Hepatocyte (in vitro differentiated cells): ENCODE data around the gene MRO. TPM values are rescaled to one million over a fixed set of nuclear protein-coding genes. Genes with fewer than 3 reads are reported as not detected.

Source experiments
- DNase-seq: peaks from one replicate; pipeline ENCODE4 v3.0.0-alpha.2; 2016; ENCODE audit warnings: low spot score
- H2AFZ ChIP-seq: fragments of 200-600 bp; sonication (generic); 2 replicates; pipeline ENCODE4 v1.6.0; 2016; ENCODE audit warnings: antibody characterized with exemption, mild to moderate bottlenecking
- H3K27ac ChIP-seq: fragments of 200-600 bp; sonication (generic); 2 replicates; pipeline ENCODE4 v1.5.1; 2016; ENCODE audit warnings: mild to moderate bottlenecking
- H3K27me3 ChIP-seq: fragments of 200-600 bp; sonication (generic); 2 replicates; pipeline ENCODE4 v1.6.1; 2016
- H3K36me3 ChIP-seq: fragments of 200-600 bp; sonication (generic); replicated peaks from 2 replicates; pipeline ENCODE4 v1.5.1; 2016; ENCODE audit warnings: low read depth; ENCODE audit not compliant: insufficient read depth
- H3K4me1 ChIP-seq: fragments of 200-600 bp; sonication (generic); 2 replicates; pipeline ENCODE4 v1.5.1; 2016; ENCODE audit warnings: mild to moderate bottlenecking, moderate library complexity; ENCODE audit not compliant: insufficient read depth
- H3K4me2 ChIP-seq: fragments of 200-600 bp; sonication (generic); 2 replicates; pipeline ENCODE4 v1.6.0; 2016
- H3K4me3 ChIP-seq: fragments of 200-600 bp; sonication (generic); 2 replicates; pipeline ENCODE4 v1.5.1; 2016; ENCODE audit warnings: mild to moderate bottlenecking
- H3K79me2 ChIP-seq: fragments of 200-600 bp; sonication (generic); 2 replicates; pipeline ENCODE4 v1.6.0; 2017; ENCODE audit warnings: mild to moderate bottlenecking
- H3K9me2 ChIP-seq: fragments of 200-600 bp; sonication (generic); replicated peaks from 2 replicates; pipeline ENCODE4 v1.6.0; 2017; ENCODE audit warnings: mild to moderate bottlenecking; ENCODE audit not compliant: insufficient read depth
- H3K9me3 ChIP-seq: fragments of 200-600 bp; sonication (generic); 2 replicates; pipeline ENCODE4 v1.5.1; 2016; ENCODE audit warnings: low read depth, mild to moderate bottlenecking
- H4K20me1 ChIP-seq: fragments of 200-600 bp; sonication (generic); 2 replicates; pipeline ENCODE4 v1.6.0; 2016; ENCODE audit warnings: mild to moderate bottlenecking; ENCODE audit not compliant: insufficient read depth, poor library complexity, severe bottlenecking
- CTCF ChIP-seq: fragments of 200-600 bp; sonication (generic); IDR thresholded peaks from 2 replicates; pipeline ENCODE4 v1.5.1; 2016; ENCODE audit warnings: antibody characterized with exemption, mild to moderate bottlenecking; ENCODE audit not compliant: poor library complexity
- EZH2 ChIP-seq: fragments of 200-600 bp; sonication (generic); IDR thresholded peaks from 2 replicates; pipeline ENCODE4 v1.6.1; 2016; ENCODE audit warnings: antibody characterized with exemption, mild to moderate bottlenecking, borderline replicate concordance
- EZH2phosphoT487 ChIP-seq: fragments of 200-600 bp; sonication (generic); IDR thresholded peaks from one replicate; pipeline ENCODE4 v1.6.1; 2018; ENCODE audit warnings: antibody characterized with exemption, mild to moderate bottlenecking, low read depth, moderate library complexity; ENCODE audit not compliant: unreplicated experiment, severe bottlenecking
- WGBS: methylation state at CpG from one replicate; pipeline ENCODE4 v1.1.6; 2016; ENCODE audit warnings: low lambda C conversion rate; ENCODE audit errors: missing lambda C conversion rate; 5-methylcytosine and 5-hydroxymethylcytosine counted together
- polyA plus RNA-seq: library from polyadenylated mRNA; unstranded; fragments of >200 nt; fragmentation: Nextera tagmentation; extraction: Ambion mirVana; gene quantifications from 2 replicates; pipeline ENCODE4 v1.2.1, GENCODE V29; 2016
- total RNA-seq: library from RNA; depleted of rRNA; stranded (reverse); fragments of >200 nt; gene quantifications from 2 replicates; pipeline ENCODE4 v1.2.3, GENCODE V29; 2014

The MRO gene
- total and polyA plus RNA-seq, 2 experiments from 2014 or later, result 1.3 to 2.0 TPM

GRCh38 chr18:50848991-50849390 lies 29.2 kb upstream of the MRO start:
- no peak overlapping the region for H2AFZ ChIP-seq
- H3K4me1 ChIP-seq, result no peaks in the 10 kb centered on the region
- H3K9me2 ChIP-seq, result no peaks in the 10 kb centered on the region
- H3K4me3 ChIP-seq, result no peak overlapping the region
- no peaks in the 10 kb centered on the region for H3K27me3 ChIP-seq
- H3K4me2 ChIP-seq, result no peak overlapping the region
- H3K27ac ChIP-seq, result no peak overlapping the region
- DNase-seq, result no peak
- H3K9me3 ChIP-seq, result no peaks in the 10 kb centered on the region
- no peak for TF ChIP-seq EZH2
- no peak for TF ChIP-seq CTCF
- TF ChIP-seq EZH2phosphoT487, result no peak
- H3K79me2 ChIP-seq, result no peaks in the 10 kb centered on the region
- H4K20me1 ChIP-seq, result no peaks in the 10 kb centered on the region
- WGBS, result 93% methylated on average over 1 of the region's 1 CpG
- no peaks in the 10 kb centered on the region for H3K36me3 ChIP-seq

- no peak for DNase-seq
- Histone ChIP-seq H2AFZ (no peak overlapping the region), H3K4me3 (no peak overlapping the region), H3K27ac (no peak overlapping the region), H3K9me3 (no peaks in the 10 kb centered on the region), H3K36me3 (no peaks in the 10 kb centered on the region), H3K27me3 (no peaks in the 10 kb centered on the region), H3K4me1 (no peaks in the 10 kb centered on the region), H3K4me2 (no peak overlapping the region), H4K20me1 (no peaks in the 10 kb centered on the region), H3K79me2 (no peaks in the 10 kb centered on the region), H3K9me2 (no peaks in the 10 kb centered on the region)
- TF ChIP-seq CTCF, result no peak
- TF ChIP-seq EZH2phosphoT487, result no peak
- TF ChIP-seq EZH2, result no peak
- WGBS, result 69% methylated on average over 7 of the region's 7 CpGs
Measured at GRCh38 chr18:50848061-50848551, 28.3 kb upstream of the MRO start.

GRCh38 chr18:50847192-50847591 lies 27.4 kb upstream of the MRO start:
- no peaks in the 10 kb centered on the region for H3K9me2 ChIP-seq
- no peak for DNase-seq
- no peak overlapping the region for H3K4me2 ChIP-seq
- H3K36me3 ChIP-seq, result no peaks in the 10 kb centered on the region
- no peak overlapping the region for H3K27ac ChIP-seq
- H3K27me3 ChIP-seq, result no peaks in the 10 kb centered on the region
- H3K79me2 ChIP-seq, result no peaks in the 10 kb centered on the region
- 91% methylated on average over 4 of the region's 4 CpGs for whole genome bisulfite sequencing
- no peak overlapping the region for H2AFZ ChIP-seq
- no peaks in the 10 kb centered on the region for H3K4me1 ChIP-seq
- no peak for TF ChIP-seq EZH2phosphoT487
- no peak for TF ChIP-seq CTCF
- no peak overlapping the region for H3K4me3 ChIP-seq
- no peaks in the 10 kb centered on the region for H4K20me1 ChIP-seq
- H3K9me3 ChIP-seq, result no peaks in the 10 kb centered on the region

GRCh38 chr18:50844960-50845359 lies 25.1 kb upstream of the MRO start:
- H2AFZ ChIP-seq, result no peak overlapping the region
- H3K36me3 ChIP-seq, result no peaks in the 10 kb centered on the region
- no peak for DNase-seq
- H3K27ac ChIP-seq, result no peak overlapping the region
- TF ChIP-seq EZH2 (no peak), CTCF (no peak), EZH2phosphoT487 (no peak)
- no peak overlapping the region for H3K4me3 ChIP-seq
- 82% methylated on average over 3 of the region's 3 CpGs for WGBS
- no peaks in the 10 kb centered on the region for H3K9me3 ChIP-seq
- no peaks in the 10 kb centered on the region for H4K20me1 ChIP-seq
- H3K9me2 ChIP-seq, result no peaks in the 10 kb centered on the region
- H3K79me2 ChIP-seq, result no peaks in the 10 kb centered on the region
- no peak overlapping the region for H3K4me2 ChIP-seq
- H3K27me3 ChIP-seq, result no peaks in the 10 kb centered on the region
- peaks cover 5% of the 10 kb centered on the region for H3K4me1 ChIP-seq
